Tibial artery (tissue), 4 donors: Measurements from ENCODE around the gene MRM1.

ENCODE experiments used
- DNase-seq, 2 donors: peaks; one replicate each; pipeline ENCODE4 v3.0.0-alpha.2; 2019
- H3K27ac ChIP-seq, 2 donors: fragments of 200-600 bp; sonication (generic) in 1 of 2; 1 replicate in 1 of 2; 2 replicates in 1 of 2; pipeline ENCODE4 v1.5.1; 2018 to 2019; ENCODE audit warnings: mild to moderate bottlenecking in 1 of 2
- H3K27me3 ChIP-seq, 2 donors: fragments of 200-600 bp; sonication (generic) in 1 of 2; one replicate each; pipeline versions ENCODE4 v1.5.1 to v1.6.0; 2016 to 2019
- H3K36me3 ChIP-seq, 3 donors: fragments of 200-600 bp; sonication (generic) in 2 of 3; one replicate each; pipeline ENCODE4 v1.5.1; 2016 to 2019; ENCODE audit warnings: mild to moderate bottlenecking in 2 of 3
- H3K4me1 ChIP-seq, 4 donors: fragments of 200-600 bp; sonication (generic) in 2 of 4; 1 replicate in 3 of 4; 2 replicates in 1 of 4; pipeline ENCODE4 v1.5.1; 2016 to 2019
- H3K4me3 ChIP-seq, 2 donors: fragments of 200-600 bp; sonication (generic) in 1 of 2; 1 replicate in 1 of 2; 2 replicates in 1 of 2; pipeline ENCODE4 v1.5.1; 2018 to 2019; ENCODE audit warnings: mild to moderate bottlenecking in 2 of 2
- H3K9me3 ChIP-seq, 3 donors: fragments of 200-600 bp; sonication (generic) in 1 of 3; one replicate each; pipeline ENCODE4 v1.5.1; 2016 to 2019
- intact Hi-C: fragments of 100-400 bp; cut with DNase I; formaldehyde crosslinking; loops from one replicate; pipeline ENCODE4 v1.15.0; 2023; ENCODE audit warnings: low total_unique reads
- TF ChIP-seq, protein P1 (sequence below), 2 experiments: fragments of 200-600 bp in 1 of 2; fragments of 450-650 bp in 1 of 2; IDR thresholded peaks; one replicate each; pipeline ENCODE4 v1.5.1; 2017 to 2019; ENCODE audit warnings: antibody characterized with exemption in 2 of 2, mild to moderate bottlenecking in 1 of 2, moderate library complexity in 1 of 2

The MRM1 gene

DNA sequence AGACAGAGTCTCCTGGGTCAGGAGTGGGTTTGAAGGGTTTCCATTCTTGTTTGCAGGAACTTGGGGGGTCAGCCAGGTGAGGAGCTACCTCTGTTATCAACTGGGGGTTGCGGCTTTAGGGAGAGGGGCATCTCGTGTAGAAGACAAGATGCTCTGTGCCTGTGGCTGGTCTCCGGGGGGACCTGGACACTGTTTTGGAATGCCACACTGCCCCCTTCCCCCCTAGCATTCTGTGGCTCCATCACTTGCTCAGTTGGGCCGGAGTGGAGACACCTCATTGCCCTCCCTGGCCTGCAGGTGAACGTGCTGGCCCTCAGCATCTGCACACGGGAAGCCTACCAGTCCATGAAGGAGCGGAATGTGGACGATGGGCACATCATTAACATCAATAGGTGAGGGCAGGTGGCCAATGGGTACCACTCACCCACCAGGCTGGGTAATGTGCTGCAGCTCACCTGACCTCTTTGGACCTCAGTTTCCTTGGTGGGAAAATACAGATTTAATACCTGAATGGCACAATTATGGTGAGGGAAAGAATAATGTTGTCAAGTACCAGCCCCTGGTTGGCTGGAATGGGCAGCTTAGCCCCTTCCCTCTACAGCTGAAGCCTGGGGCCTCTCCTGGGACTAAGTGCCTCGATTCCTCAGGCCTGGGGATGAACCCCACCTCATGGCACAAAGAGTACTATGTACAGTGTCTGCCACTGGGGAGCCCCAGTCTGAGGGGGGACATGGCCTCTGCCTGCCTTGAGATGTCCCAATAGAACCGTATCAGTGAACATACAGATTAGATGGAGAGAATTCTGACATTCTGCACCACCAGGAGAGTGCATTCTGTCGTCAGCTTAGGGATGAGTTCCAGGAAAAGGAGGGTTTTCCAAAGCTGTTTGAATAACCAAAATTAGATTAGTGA is 3.3 kb upstream of the MRM1 start:
- no peak overlapping the region for H3K4me3 ChIP-seq
- intact Hi-C loops = loop anchor here (10.0 kb wide), 2 partner anchors 347 to 1613 kb away; partner anchors contain the start of genes AATF and LIG3
- H3K27ac ChIP-seq = no peak overlapping the region
- DNase-seq = no peak
- H3K4me1 ChIP-seq = peaks cover 0 to 20% (median 18%) of the 10 kb centered on the region in 4 donors
- no peaks in the 10 kb centered on the region for H3K36me3 ChIP-seq
- H3K27me3 ChIP-seq = no peaks in the 10 kb centered on the region
- TF ChIP-seq, protein P1, sequence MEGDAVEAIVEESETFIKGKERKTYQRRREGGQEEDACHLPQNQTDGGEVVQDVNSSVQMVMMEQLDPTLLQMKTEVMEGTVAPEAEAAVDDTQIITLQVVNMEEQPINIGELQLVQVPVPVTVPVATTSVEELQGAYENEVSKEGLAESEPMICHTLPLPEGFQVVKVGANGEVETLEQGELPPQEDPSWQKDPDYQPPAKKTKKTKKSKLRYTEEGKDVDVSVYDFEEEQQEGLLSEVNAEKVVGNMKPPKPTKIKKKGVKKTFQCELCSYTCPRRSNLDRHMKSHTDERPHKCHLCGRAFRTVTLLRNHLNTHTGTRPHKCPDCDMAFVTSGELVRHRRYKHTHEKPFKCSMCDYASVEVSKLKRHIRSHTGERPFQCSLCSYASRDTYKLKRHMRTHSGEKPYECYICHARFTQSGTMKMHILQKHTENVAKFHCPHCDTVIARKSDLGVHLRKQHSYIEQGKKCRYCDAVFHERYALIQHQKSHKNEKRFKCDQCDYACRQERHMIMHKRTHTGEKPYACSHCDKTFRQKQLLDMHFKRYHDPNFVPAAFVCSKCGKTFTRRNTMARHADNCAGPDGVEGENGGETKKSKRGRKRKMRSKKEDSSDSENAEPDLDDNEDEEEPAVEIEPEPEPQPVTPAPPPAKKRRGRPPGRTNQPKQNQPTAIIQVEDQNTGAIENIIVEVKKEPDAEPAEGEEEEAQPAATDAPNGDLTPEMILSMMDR (IDR thresholded peaks at IDR 0.05) = no peak
- no peaks in the 10 kb centered on the region for H3K9me3 ChIP-seq

DNA sequence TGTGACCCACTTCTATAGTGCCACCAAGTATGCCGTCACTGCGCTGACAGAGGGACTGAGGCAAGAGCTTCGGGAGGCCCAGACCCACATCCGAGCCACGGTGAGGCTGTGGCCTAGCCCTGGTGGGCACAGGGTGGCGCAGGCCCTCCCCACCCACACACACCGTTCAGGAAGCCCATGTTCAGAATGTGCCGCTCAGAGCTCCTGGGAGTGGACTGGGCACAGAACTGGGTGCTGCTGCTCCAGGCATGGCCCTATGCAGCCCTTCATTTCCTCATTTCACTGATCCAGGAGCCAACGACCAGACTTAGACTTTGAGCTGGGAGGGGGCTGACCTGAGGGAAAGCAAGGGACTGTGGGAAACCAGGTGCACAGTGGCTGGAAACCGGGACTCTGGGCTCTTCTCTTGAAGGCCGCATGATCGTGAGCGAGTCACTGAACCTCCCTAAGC is 2.4 kb upstream of the MRM1 start:
- intact Hi-C loops = loop anchor here (10.0 kb wide), 2 partner anchors 346 to 1614 kb away; partner anchors contain the start of genes AATF and LIG3
- Histone ChIP-seq H3K9me3 (no peaks in the 10 kb centered on the region), H3K4me1 (peaks cover 0 to 25% (median 22%) of the 10 kb centered on the region in 4 donors), H3K27me3 (no peaks in the 10 kb centered on the region), H3K36me3 (no peaks in the 10 kb centered on the region), H3K4me3 (no peak overlapping the region), H3K27ac (no peak overlapping the region)
- TF ChIP-seq, protein P1 (IDR thresholded peaks at IDR 0.05) = no peak
- DNase-seq = no peak

DNA sequence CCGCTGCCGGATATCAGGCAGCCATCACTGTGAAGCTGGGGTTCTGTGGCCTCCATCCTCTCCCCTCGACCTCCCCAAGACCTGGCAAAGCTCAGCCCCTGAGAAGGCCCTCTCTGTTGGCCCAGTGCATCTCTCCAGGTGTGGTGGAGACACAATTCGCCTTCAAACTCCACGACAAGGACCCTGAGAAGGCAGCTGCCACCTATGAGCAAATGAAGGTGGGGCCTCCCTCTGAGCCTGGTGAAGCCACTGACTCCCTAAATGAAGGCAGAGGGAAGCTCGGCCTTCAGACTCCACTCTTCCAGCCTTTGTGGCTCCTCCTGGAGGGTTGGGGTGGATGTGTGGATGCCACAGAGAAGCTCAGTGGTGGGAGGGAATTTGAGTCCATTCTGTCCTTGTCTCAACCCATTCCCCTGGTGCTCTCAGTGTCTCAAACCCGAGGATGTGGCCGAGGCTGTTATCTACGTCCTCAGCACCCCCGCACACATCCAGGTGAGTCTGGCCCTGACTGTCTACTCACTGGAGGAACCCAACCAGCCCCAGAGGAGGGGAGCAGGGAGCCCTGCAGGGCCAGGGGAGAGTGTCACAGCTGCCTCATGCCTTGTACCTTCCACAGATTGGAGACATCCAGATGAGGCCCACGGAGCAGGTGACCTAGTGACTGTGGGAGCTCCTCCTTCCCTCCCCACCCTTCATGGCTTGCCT is 1.7 kb upstream of the MRM1 start:
- Histone ChIP-seq H3K36me3 (no peaks in the 10 kb centered on the region), H3K9me3 (no peaks in the 10 kb centered on the region), H3K4me3 (no peak overlapping the region), H3K27ac (no peak overlapping the region), H3K4me1 (peaks cover 0 to 26% (median 22%) of the 10 kb centered on the region in 4 donors), H3K27me3 (no peaks in the 10 kb centered on the region)
- intact Hi-C loops = loop anchor here (10.0 kb wide), 2 partner anchors 345 to 1615 kb away; partner anchors contain the start of genes AATF and LIG3
- TF ChIP-seq, protein P1 (IDR thresholded peaks at IDR 0.05) = no peak
- DNase-seq = no peak

DNA sequence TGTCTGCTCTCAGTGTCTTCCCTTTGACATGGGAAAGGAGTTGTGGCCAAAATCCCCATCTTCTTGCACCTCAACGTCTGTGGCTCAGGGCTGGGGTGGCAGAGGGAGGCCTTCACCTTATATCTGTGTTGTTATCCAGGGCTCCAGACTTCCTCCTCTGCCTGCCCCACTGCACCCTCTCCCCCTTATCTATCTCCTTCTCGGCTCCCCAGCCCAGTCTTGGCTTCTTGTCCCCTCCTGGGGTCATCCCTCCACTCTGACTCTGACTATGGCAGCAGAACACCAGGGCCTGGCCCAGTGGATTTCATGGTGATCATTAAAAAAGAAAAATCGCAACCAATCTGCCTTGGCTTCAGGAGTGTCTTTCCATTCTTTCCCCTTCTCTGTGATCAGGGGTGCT is 918 bp upstream of the MRM1 start:
- Histone ChIP-seq H3K27me3 (no peaks in the 10 kb centered on the region), H3K4me3 (peak overlapping the region; percentile 68 to 89), H3K9me3 (no peaks in the 10 kb centered on the region), H3K36me3 (no peaks in the 10 kb centered on the region), H3K4me1 (peaks cover 0 to 26% (median 22%) of the 10 kb centered on the region in 4 donors), H3K27ac (peak overlapping the region; percentile 80 to 83)
- TF ChIP-seq, protein P1 (IDR thresholded peaks at IDR 0.05) = no peak
- intact Hi-C loops = no loop called here
- no peak for DNase-seq

DNA sequence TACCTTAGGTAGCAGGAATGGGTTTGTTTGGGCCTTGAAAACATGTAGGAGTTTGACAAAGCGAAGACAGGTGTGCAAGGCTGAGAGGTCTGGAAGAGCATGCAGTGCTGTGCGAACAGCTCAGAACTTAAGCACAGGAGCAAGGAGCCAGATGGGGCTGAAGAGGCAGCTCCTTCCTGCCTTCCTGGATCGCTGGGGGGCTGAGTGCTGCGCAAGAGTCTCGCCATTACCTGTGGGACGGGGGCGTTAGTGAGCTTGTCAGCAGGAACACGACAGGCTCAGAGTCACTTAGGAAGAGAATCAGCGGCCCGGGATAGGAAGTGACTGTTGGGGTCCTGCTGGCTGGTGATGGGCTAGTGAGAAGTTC is 464 bp upstream of the MRM1 start:
- intact Hi-C loops = no loop called here
- no peak for DNase-seq
- Histone ChIP-seq H3K4me1 (peaks cover 0 to 26% (median 22%) of the 10 kb centered on the region in 4 donors), H3K9me3 (no peaks in the 10 kb centered on the region), H3K4me3 (peak overlapping the region; percentile 68 to 89), H3K27me3 (no peaks in the 10 kb centered on the region), H3K27ac (peak overlapping the region; percentile 80 to 83), H3K36me3 (no peaks in the 10 kb centered on the region)
- TF ChIP-seq, protein P1 (IDR thresholded peaks at IDR 0.05) = no peak
